SK-N-SH (cell line): ENCODE data around the gene SLC25A17. TPM values are rescaled to one million over a fixed set of nuclear protein-coding genes. Genes with fewer than 3 reads are reported as not detected.

Source experiments
- CTCF ChIA-PET: fragments of 300-600, 350-600 bp; formaldehyde crosslinking; extraction: SDS; loops from one replicate; lab custom pipeline; 2021; lab: Yijun Ruan, JAX
- POLR2A ChIA-PET: fragments of 350-600 bp; sonication (Branson Sonifier 250); formaldehyde crosslinking; extraction: SDS; loops from one replicate; lab custom pipeline; 2020; ENCODE audit warnings: antibody characterized with exemption, inconsistent platforms; lab: Yijun Ruan, JAX
- DNase-seq: peaks from one replicate; pipeline ENCODE4 v3.0.0; 2012
- H2AFZ ChIP-seq: fragments of 200-600 bp; sonication (generic); 2 replicates; pipeline ENCODE4 v1.8.1; 2016; ENCODE audit warnings: antibody characterized with exemption, mild to moderate bottlenecking, low read depth
- H3F3A ChIP-seq: fragments of 200-600 bp; sonication (generic); replicated peaks from 2 replicates; pipeline ENCODE3; 2016; ENCODE audit warnings: antibody characterized with exemption, mild to moderate bottlenecking; ENCODE audit not compliant: insufficient read depth
- H3K27ac ChIP-seq, 2 experiments: fragments of 200-500 bp in 1 of 2; fragments of 200-600 bp in 1 of 2; sonication (Bioruptor generic) in 1 of 2; sonication (generic), shearing (Covaris generic) in 1 of 2; 2 replicates each; pipeline versions ENCODE4 v1.5.1 to v1.6.1; 2014 to 2016; ENCODE audit warnings: low read depth in 2 of 2, inconsistent platforms in 1 of 2, low read length in 1 of 2, mild to moderate bottlenecking in 1 of 2, mixed read lengths in 1 of 2
- H3K27me3 ChIP-seq: fragments of 200-600 bp; sonication (generic), shearing (Covaris generic); 2 replicates; pipeline ENCODE4 v1.6.1; 2016; ENCODE audit warnings: mixed run types; ENCODE audit not compliant: insufficient read depth
- H3K36me3 ChIP-seq, 2 experiments: fragments of 200-500 bp in 1 of 2; fragments of 200-600 bp in 1 of 2; sonication (Bioruptor generic) in 1 of 2; sonication (generic) in 1 of 2; replicated peaks in 1 of 2; 2 replicates each; pipeline versions ENCODE3 to v1.5.1; 2014 to 2016; ENCODE audit warnings: low read length in 1 of 2, mild to moderate bottlenecking in 1 of 2; ENCODE audit not compliant: insufficient read depth in 2 of 2, control insufficient read depth in 1 of 2
- H3K4me1 ChIP-seq, 2 experiments: fragments of 200-500 bp in 1 of 2; fragments of 200-600 bp in 1 of 2; sonication (Bioruptor generic) in 1 of 2; sonication (generic), shearing (Covaris generic) in 1 of 2; 2 replicates each; pipeline versions ENCODE4 v1.5.1 to v1.6.1; 2014 to 2016; ENCODE audit warnings: low read depth in 1 of 2, low read length in 1 of 2, mixed run types in 1 of 2; ENCODE audit not compliant: insufficient read depth in 2 of 2, control insufficient read depth in 1 of 2
- H3K4me2 ChIP-seq: fragments of 200-600 bp; sonication (generic), shearing (Covaris generic); 2 replicates; pipeline ENCODE4 v1.6.1; 2017; ENCODE audit warnings: mixed run types
- H3K4me3 ChIP-seq, 2 experiments: fragments of 200-500 bp in 1 of 2; fragments of 200-600 bp in 1 of 2; sonication (Bioruptor generic) in 1 of 2; sonication (generic), shearing (Covaris generic) in 1 of 2; 2 replicates each; pipeline versions ENCODE4 v1.5.1 to v1.8.1; 2014 to 2016; ENCODE audit warnings: low read depth in 2 of 2, inconsistent platforms in 1 of 2, low read length in 1 of 2, mild to moderate bottlenecking in 1 of 2, mixed read lengths in 1 of 2, moderate library complexity in 1 of 2
- H3K79me2 ChIP-seq: fragments of 200-600 bp; sonication (generic); 2 replicates; pipeline ENCODE4 v1.8.1; 2017; ENCODE audit warnings: mild to moderate bottlenecking; ENCODE audit not compliant: insufficient read depth
- H3K9ac ChIP-seq: fragments of 200-600 bp; sonication (generic); 2 replicates; pipeline ENCODE4 v1.6.1; 2017; ENCODE audit warnings: mixed run types
- H3K9me2 ChIP-seq: fragments of 200-600 bp; sonication (generic); 2 replicates; pipeline ENCODE4 v1.6.1; 2017; ENCODE audit warnings: mixed run types
- H3K9me3 ChIP-seq: fragments of 200-600 bp; sonication (generic); 2 replicates; pipeline ENCODE4 v1.6.1; 2017; ENCODE audit warnings: mixed run types, mild to moderate bottlenecking, moderate library complexity
- H4K20me1 ChIP-seq: fragments of 200-600 bp; sonication (generic); 2 replicates; pipeline ENCODE4 v1.6.1; 2017; ENCODE audit warnings: mild to moderate bottlenecking, mixed run types; ENCODE audit not compliant: insufficient read depth
- CHD2 ChIP-seq: fragments of 150-350 bp; IDR thresholded peaks from 2 replicates; pipeline ENCODE4 v1.6.1; 2018; ENCODE audit warnings: low read length; ENCODE audit not compliant: partially characterized antibody
- CTCF ChIP-seq: fragments of 200-600 bp; sonication (generic); IDR thresholded peaks from 2 replicates; pipeline ENCODE4 v1.6.1; 2017; ENCODE audit warnings: antibody characterized with exemption, mild to moderate bottlenecking, moderate library complexity
- ELF1 ChIP-seq: IDR thresholded peaks from 2 replicates; pipeline ENCODE4 v1.4.0; 2012
- EP300 ChIP-seq, 2 experiments: IDR thresholded peaks; 2 replicates each; pipeline versions ENCODE4 v1.4.0 to v1.6.1; 2012; ENCODE audit warnings: borderline replicate concordance in 1 of 2, low read depth in 1 of 2, low read length in 1 of 2
- EZH2phosphoT487 ChIP-seq: fragments of 200-600 bp; sonication (generic); IDR thresholded peaks from 2 replicates; pipeline ENCODE4 v1.6.1; 2017; ENCODE audit warnings: low read depth, mixed run types, mild to moderate bottlenecking, antibody characterized with exemption, moderate library complexity, borderline replicate concordance
- GABPA ChIP-seq: IDR thresholded peaks from 2 replicates; pipeline ENCODE4 v1.4.0; 2012; ENCODE audit warnings: low read depth, mild to moderate bottlenecking
- GATA2 ChIP-seq: sonication (generic); formaldehyde crosslinking; IDR thresholded peaks from 2 replicates; pipeline ENCODE4 v1.5.0; 2020; ENCODE audit warnings: mild to moderate bottlenecking, missing genetic modification reagents
- MEF2A ChIP-seq: IDR thresholded peaks from 2 replicates; pipeline ENCODE4 v1.4.0; 2012; ENCODE audit warnings: low read depth, borderline replicate concordance
- NFIC ChIP-seq: IDR thresholded peaks from 2 replicates; pipeline ENCODE4 v1.4.0; 2012; ENCODE audit warnings: borderline replicate concordance
- NRF1 ChIP-seq: IDR thresholded peaks from 2 replicates; pipeline ENCODE4 v1.6.1; 2012; ENCODE audit warnings: low read depth, mild to moderate bottlenecking, low read length
- PBX3 ChIP-seq: IDR thresholded peaks from 2 replicates; pipeline ENCODE4; 2012
- RAD21 ChIP-seq: IDR thresholded peaks from 2 replicates; pipeline ENCODE4 v1.6.1; 2012; ENCODE audit warnings: mild to moderate bottlenecking, low read length
- REST ChIP-seq: IDR thresholded peaks from 2 replicates; pipeline ENCODE4 v1.6.1; 2012; ENCODE audit warnings: mild to moderate bottlenecking, low read depth, low read length, moderate library complexity
- RFX5 ChIP-seq: IDR thresholded peaks from 2 replicates; pipeline ENCODE4 v1.6.1; 2012; ENCODE audit warnings: mild to moderate bottlenecking, improper control_type of control experiment, low read length
- TAF1 ChIP-seq: IDR thresholded peaks from 2 replicates; pipeline ENCODE4 v1.6.1; 2012; ENCODE audit warnings: low read depth, mild to moderate bottlenecking, low read length, moderate library complexity, borderline replicate concordance
- TEAD4 ChIP-seq: IDR thresholded peaks from 2 replicates; pipeline ENCODE4 v1.4.0; 2012; ENCODE audit warnings: mild to moderate bottlenecking, borderline replicate concordance; ENCODE audit not compliant: insufficient read depth
- YY1 ChIP-seq: IDR thresholded peaks from 2 replicates; pipeline ENCODE4 v1.4.0; 2012; ENCODE audit warnings: low read depth, mild to moderate bottlenecking
- ZBTB33 ChIP-seq: IDR thresholded peaks from 2 replicates; pipeline ENCODE4 v1.4.0; 2012; ENCODE audit warnings: low read depth, borderline replicate concordance
- WGBS: methylation state at CpG from one replicate; pipeline ENCODE4 v1.1.6; 2017; ENCODE audit warnings: low lambda C conversion rate; 5-methylcytosine and 5-hydroxymethylcytosine counted together
- polyA plus RNA-seq, 3 experiments: library from polyadenylated mRNA; depleted of rRNA; stranded (reverse); fragments of >200 nt; gene quantifications; 2 replicates each; pipeline ENCODE4 v1.2.3, GENCODE V29; 2012

Gene SLC25A17
- polyA plus RNA-seq, 1 of the 3 experiments (the other 2 are of a cell fraction) = 11.1 TPM

- Histone ChIP-seq H4K20me1 (no peaks in the 10 kb centered on the region), H3K9me3 (no peaks in the 10 kb centered on the region), H3K4me1 (peaks cover 0 to 9% of the 10 kb centered on the region in 2 experiments; a peak in 1 of 4 replicates), H3K27ac (no peak overlapping the region), H2AFZ (no peak overlapping the region), H3K79me2 (no peaks in the 10 kb centered on the region), H3K9me2 (no peaks in the 10 kb centered on the region), H3F3A (peaks cover 3% of the 10 kb centered on the region), H3K36me3 (peaks cover 0 to 11% of the 10 kb centered on the region in 2 experiments), H3K27me3 (no peaks in the 10 kb centered on the region), H3K9ac (no peak overlapping the region), H3K4me2 (no peak overlapping the region), H3K4me3 (no peak overlapping the region)
- CTCF ChIA-PET = interaction anchor here (1.5 kb wide), 1 partner anchor 29 kb away, joined by 4 read pairs; no protein-coding TSS in a partner anchor
- TF ChIP-seq TAF1 = no peak
- TF ChIP-seq REST = no peak
- no peak for TF ChIP-seq YY1
- no peak for TF ChIP-seq CHD2
- TF ChIP-seq NRF1 = no peak
- TF ChIP-seq PBX3 = no peak
- TF ChIP-seq NFIC = no peak
- no peak for TF ChIP-seq ZBTB33
- no peak for TF ChIP-seq EZH2phosphoT487
- no peak for TF ChIP-seq ELF1
- TF ChIP-seq RAD21 = no peak
- no peak for TF ChIP-seq GABPA
- no peak for TF ChIP-seq EP300 (IDR thresholded peaks at IDR 0.05; ENCODE audit: borderline replicate concordance in 1 of 2, low read depth in 1 of 2, low read length in 1 of 2)
- no peak for TF ChIP-seq MEF2A
- no peak for TF ChIP-seq RFX5
- TF ChIP-seq TEAD4 = no peak
- TF ChIP-seq GATA2 (CRISPR knock-in tag) = no peak
- no peak for TF ChIP-seq CTCF
- POLR2A ChIA-PET = no interaction called here
- 100% methylated on average over 2 of the region's 22 CpGs for WGBS
- DNase-seq = no peak
Measured at GRCh38 chr22:40789131-40789530, 30.0 kb downstream of the SLC25A17 start.
